ENCODE measurements around the gene POLR3E. TPM values are rescaled to one million over a fixed set of nuclear protein-coding genes. Genes with fewer than 3 reads are reported as not detected.

POLR3E gene
- total RNA-seq, result 50.8 TPM
- long read RNA-seq, transcript POLR3E-201 (21 exons, 3,697 nt), result major isoform, 40 of 94 reads
- long read RNA-seq, partial matches to known transcripts, result 30 of 94 reads
- long read RNA-seq, other reads (novel, unspliced or antisense), result 22 of 94 reads

- peak; percentile 100 for DNase-seq (ENCODE audit: low spot score)
Measured at GRCh38 chr16:22297114-22297870, at the start of gene POLR3E. Gene POLR3E, plus strand, starts transcription at chr16:22297409. Its CDS starts 5,560 bp downstream, at chr16:22302969.

- no peak for DNase-seq (ENCODE audit: low spot score)
Measured at GRCh38 chr16:22250522-22250921, 46.7 kb upstream of the POLR3E start.

GRCh38 chr16:22252317-22252716, 44.9 kb upstream of the POLR3E start:
- no peak for DNase-seq (ENCODE audit: low spot score)

- DNase-seq (ENCODE audit: low spot score), result no peak
Measured at GRCh38 chr16:22253272-22253671, 43.9 kb upstream of the POLR3E start.

- no peak for DNase-seq (ENCODE audit: low spot score)
Measured at GRCh38 chr16:22255335-22255734, 41.9 kb upstream of the POLR3E start.

GRCh38 chr16:22257440-22257839, 39.8 kb upstream of the POLR3E start:
- no peak for DNase-seq (ENCODE audit: low spot score)

- no peak for DNase-seq (ENCODE audit: low spot score)
Measured at GRCh38 chr16:22260490-22260889, 36.7 kb upstream of the POLR3E start.

- no peak for DNase-seq (ENCODE audit: low spot score)
Measured at GRCh38 chr16:22262460-22262859, 34.7 kb upstream of the POLR3E start.

- no peak for DNase-seq (ENCODE audit: low spot score)
Measured at GRCh38 chr16:22264786-22265185, 32.4 kb upstream of the POLR3E start.

GRCh38 chr16:22265351-22265750, 31.9 kb upstream of the POLR3E start:
- no peak for DNase-seq (ENCODE audit: low spot score)

- DNase-seq (ENCODE audit: low spot score), result no peak
Measured at GRCh38 chr16:22266546-22266945, 30.7 kb upstream of the POLR3E start.

GRCh38 chr16:22267764-22268163, 29.4 kb upstream of the POLR3E start:
- no peak for DNase-seq (ENCODE audit: low spot score)

- no peak for DNase-seq (ENCODE audit: low spot score)
Measured at GRCh38 chr16:22270525-22270924, 26.7 kb upstream of the POLR3E start.

GRCh38 chr16:22272870-22273650, 24.1 kb upstream of the POLR3E start:
- no peak for DNase-seq (ENCODE audit: low spot score)

GRCh38 chr16:22274916-22275315, 22.3 kb upstream of the POLR3E start:
- no peak for DNase-seq (ENCODE audit: low spot score)

GRCh38 chr16:22278441-22279230, 18.6 kb upstream of the POLR3E start:
- no peak for DNase-seq (ENCODE audit: low spot score)

- DNase-seq (ENCODE audit: low spot score), result no peak
Measured at GRCh38 chr16:22282254-22282892, 14.8 kb upstream of the POLR3E start.

- no peak for DNase-seq (ENCODE audit: low spot score)
Measured at GRCh38 chr16:22284637-22285036, 12.6 kb upstream of the POLR3E start.

GRCh38 chr16:22285080-22285479, 12.1 kb upstream of the POLR3E start:
- no peak for DNase-seq (ENCODE audit: low spot score)

GRCh38 chr16:22291020-22291419, 6.2 kb upstream of the POLR3E start:
- DNase-seq (ENCODE audit: low spot score), result no peak

- no peak for DNase-seq (ENCODE audit: low spot score)
Measured at GRCh38 chr16:22291860-22292318, 5.3 kb upstream of the POLR3E start.

Measured in mesenteric fat pad (tissue), 1 donor.